Heart left ventricle (tissue), 13 donors: ENCODE measurements around the gene CCL7.

Source experiments
- POLR2A ChIP-seq, 2 donors: fragments of 450-650 bp; IDR thresholded peaks; one replicate each; pipeline ENCODE4 v1.6.1; 2017; ENCODE audit warnings: antibody characterized with exemption in 2 of 2, mild to moderate bottlenecking in 2 of 2, moderate library complexity in 2 of 2
- TF ChIP-seq, protein P1 (sequence below), 12 donors: fragments of 200-600 bp; sonication (generic) in 4 of 12; IDR thresholded peaks; one replicate each; pipeline versions ENCODE4 v1.5.0 to v1.8.0; 2018 to 2022; ENCODE audit warnings: antibody characterized with exemption in 12 of 12, mild to moderate bottlenecking in 5 of 12
- donor health status: ischemic (EF 13 %, LVEDD 7.1; RV severe dilation, severe dysfunction).
- donor health status: DM: no; HTN: yes; CAD: no.
- donor health status: DM: no; HTN: no; CAD: no.
- donor health status: ischemic (EF 25% LVEDD 6.9; RV normal size, moderate dysfunction).
- donor health status: ischemic (EF 25% LVEDD 5.7; RV mildly dilated, moderate dysfunction).
- donor health status: ischemic (EF 35%, LVEDD 5.7; RV mildly dilated, moderate dysfunction).
- donor health status: nonischemic (EF 11% LVEDD 7.7; RV severe dilation, severe dysfunction).
- donor health status: DM: yes; HTN: yes; CAD: no.
- donor health status: PGD.
- donor health status: ischemic (EF 29% LVEDD 5.4; RV normal size, mild dysfunction).
- donor health status: nonischemic (EF 23%, LVEDD 6.1; RV moderate dilation, normal function).

DNA sequence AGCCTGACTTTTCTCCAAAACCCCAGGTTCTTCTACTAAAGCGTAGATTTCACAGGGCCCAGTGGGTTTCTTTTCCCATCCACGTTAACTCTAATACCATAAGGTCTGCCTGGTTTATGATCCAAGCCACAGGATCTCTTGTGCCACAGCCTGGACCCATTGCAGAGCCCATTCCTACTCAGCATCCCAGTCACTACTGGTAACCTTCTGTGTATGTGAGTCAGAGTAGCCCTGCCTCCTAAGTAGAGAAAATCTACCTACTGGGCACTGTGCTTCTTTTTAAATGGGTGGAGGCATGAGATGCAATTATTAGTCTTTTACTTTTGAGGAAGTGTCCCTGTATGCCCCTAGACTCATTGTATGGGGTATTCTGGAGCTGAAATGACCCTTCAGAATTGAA lies 29.0 kb downstream of the CCL7 start:
- TF ChIP-seq, protein P1, sequence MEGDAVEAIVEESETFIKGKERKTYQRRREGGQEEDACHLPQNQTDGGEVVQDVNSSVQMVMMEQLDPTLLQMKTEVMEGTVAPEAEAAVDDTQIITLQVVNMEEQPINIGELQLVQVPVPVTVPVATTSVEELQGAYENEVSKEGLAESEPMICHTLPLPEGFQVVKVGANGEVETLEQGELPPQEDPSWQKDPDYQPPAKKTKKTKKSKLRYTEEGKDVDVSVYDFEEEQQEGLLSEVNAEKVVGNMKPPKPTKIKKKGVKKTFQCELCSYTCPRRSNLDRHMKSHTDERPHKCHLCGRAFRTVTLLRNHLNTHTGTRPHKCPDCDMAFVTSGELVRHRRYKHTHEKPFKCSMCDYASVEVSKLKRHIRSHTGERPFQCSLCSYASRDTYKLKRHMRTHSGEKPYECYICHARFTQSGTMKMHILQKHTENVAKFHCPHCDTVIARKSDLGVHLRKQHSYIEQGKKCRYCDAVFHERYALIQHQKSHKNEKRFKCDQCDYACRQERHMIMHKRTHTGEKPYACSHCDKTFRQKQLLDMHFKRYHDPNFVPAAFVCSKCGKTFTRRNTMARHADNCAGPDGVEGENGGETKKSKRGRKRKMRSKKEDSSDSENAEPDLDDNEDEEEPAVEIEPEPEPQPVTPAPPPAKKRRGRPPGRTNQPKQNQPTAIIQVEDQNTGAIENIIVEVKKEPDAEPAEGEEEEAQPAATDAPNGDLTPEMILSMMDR (IDR thresholded peaks at IDR 0.05) = no peak
- no peak for TF ChIP-seq POLR2A (IDR thresholded peaks at IDR 0.05)
